CD4-positive, alpha-beta T cell treated with Interferon gamma for 1 hour (primary cell): ENCODE data around the gene SLC22A5.
"Not testable (repeated sequence)": the region's sequence is repeated elsewhere in the genome, so short reads cannot be mapped to it uniquely, and the experiment has no call there.

ENCODE experiments used
- DNase-seq: peaks from one replicate; pipeline ENCODE4 v3.0.0-alpha.2; 2020

Gene SLC22A5

GRCh38 chr5:132429463-132430440, 60.2 kb downstream of the SLC22A5 start:
- no peak for DNase-seq

- DNase-seq, result no peak
These were observed 61.2 kb downstream of the SLC22A5 start for GRCh38 chr5:132430746-132431145.

- DNase-seq, result no peak
These were observed 62.1 kb downstream of the SLC22A5 start for GRCh38 chr5:132431632-132432031.

- no peak for DNase-seq
These were observed 63.6 kb downstream of the SLC22A5 start for GRCh38 chr5:132433141-132433540.

DNA sequence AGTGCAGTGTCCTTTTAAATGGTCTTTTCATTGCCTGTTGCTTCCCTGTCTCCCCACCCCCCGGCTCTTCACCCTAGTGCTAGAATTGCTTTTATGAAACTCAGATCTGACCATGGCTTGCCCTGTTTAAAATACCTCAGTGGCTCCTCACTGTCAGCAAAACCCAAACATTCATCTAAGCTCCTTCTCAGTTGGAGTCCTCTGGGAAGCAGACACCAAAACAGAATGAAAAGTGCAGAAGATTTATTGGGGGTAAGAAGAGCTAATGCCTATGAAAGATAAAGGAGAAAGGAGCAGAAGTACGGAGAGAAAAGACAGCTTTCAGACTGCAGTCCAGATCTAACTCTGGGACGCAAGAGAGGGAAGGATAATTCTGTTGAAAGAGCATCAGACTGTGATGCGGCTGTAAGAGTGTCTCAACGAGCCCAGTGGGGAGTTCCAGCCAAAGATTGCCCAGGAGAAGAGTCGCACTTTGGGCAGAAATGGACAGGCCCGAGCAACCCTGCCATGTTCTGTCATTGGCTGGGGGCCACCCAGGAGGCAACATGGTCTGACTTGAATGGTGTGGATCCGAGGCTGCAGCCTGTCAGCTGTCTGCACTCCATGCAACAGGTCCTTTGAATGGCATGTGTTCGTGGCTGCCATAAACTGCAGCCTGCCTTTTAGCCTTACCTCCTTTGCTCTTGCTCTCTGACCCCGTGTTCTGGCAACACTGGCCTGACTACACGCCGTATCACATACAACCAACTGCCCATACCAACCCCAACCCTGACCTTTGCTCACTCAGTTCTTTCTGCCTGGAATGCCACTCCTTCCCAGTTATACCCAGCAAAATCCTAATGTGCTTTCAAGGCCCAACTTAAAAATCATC, 65.1 kb downstream of the SLC22A5 start:
- DNase-seq, result no peak

- no peak for DNase-seq
These were observed 65.9 kb downstream of the SLC22A5 start for GRCh38 chr5:132435447-132435846.

DNA sequence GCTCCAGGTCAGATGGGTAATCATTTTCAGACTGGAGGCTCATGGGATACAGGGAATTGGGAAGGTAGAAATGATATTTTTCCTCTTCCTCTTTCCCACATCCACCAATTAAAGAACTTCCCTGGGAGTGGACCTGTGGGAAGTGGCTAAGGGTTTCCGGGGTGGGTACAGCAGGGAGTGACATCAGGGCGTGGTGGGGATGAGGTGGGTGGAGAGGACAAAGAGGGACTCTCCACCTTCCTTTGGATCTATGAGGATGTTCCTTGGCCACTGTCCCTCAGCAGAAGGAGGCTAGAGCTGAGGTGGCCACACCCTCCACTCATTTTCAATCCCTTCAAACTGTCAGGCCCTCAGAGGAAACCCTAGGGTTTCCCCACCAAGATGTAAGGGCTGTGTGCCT, 66.4 kb downstream of the SLC22A5 start:
- no peak for DNase-seq

DNA sequence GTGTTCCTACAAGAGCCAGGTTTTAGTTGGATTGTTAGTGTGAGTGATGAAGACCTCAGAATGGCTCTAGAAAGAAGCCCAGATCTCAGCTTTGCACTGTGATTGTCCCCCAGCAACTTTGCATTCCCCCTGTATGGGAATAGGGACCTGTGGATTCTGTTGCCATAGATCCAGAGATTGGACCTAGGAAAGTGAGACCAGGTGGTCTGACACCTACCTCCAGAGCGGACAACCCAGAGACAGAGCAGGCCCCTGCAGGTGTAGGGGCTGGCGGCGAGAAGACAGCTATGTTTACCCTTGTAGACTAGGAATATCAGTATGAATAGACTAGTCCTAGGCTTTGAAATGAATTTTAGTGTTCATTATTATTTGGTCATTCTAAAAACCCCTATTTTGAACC, 67.4 kb downstream of the SLC22A5 start:
- DNase-seq, result no peak

- peak; percentile 79 for DNase-seq
These were observed 68.2 kb downstream of the SLC22A5 start for GRCh38 chr5:132437604-132438266.

GRCh38 chr5:132438267-132438645, 68.7 kb downstream of the SLC22A5 start:
- DNase-seq, result not testable (repeated sequence)

GRCh38 chr5:132438917-132439316, 69.4 kb downstream of the SLC22A5 start:
- DNase-seq, result no peak

- DNase-seq, result peak; percentile 51
These were observed 70.1 kb downstream of the SLC22A5 start for GRCh38 chr5:132439521-132440089.

DNA sequence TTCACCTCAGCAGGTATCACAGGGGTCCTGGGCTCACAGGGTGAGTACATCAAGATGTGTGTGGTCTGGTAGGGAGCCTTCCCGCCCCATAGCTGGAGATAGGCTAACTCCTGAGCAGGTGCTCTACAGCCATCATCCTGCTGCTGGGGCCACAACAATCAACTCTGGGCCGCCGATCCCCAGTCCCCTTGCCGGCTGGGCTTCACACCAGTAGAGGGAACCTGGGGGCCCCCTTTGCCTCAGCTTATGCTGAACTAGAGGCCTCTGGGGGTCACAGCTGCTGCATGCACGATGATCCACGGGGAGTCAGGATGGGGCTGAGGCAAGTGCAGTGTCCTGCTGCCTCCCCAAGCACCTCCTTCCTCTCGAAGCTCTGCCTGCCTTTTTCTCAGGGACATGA, 74.6 kb downstream of the SLC22A5 start:
- DNase-seq, result no peak
